Measurements from ENCODE around the gene TCF7L1. TPM values are rescaled to one million over a fixed set of nuclear protein-coding genes. Genes with fewer than 3 reads are reported as not detected.
A peak's percentile ranks its signal among the peaks of the same experiment; 100 is the strongest.

TCF7L1 gene
- total RNA-seq, 2 experiments from 2014 or later, result not detected

- H3K36me3 Mint-ChIP-seq (ENCODE audit: low read depth), result peaks cover 59% of the 10 kb centered on the region
- CTCF ChIA-PET, result interaction anchor here (0.7 to 1.7 kb wide), 4 partner anchors 26 to 283 kb away, joined by 3 read pairs; partner anchors contain the start of gene TGOLN2
- no peaks in the 10 kb centered on the region for H3K9me3 ChIP-seq (ENCODE audit: control insufficient read depth in 1 of 2, insufficient read depth in 1 of 2, low read length in 2 of 2)
- no peaks in the 10 kb centered on the region for H3K27me3 Mint-ChIP-seq
- peak within 1 kb of the TSS; percentile 75 for H3K27ac ChIP-seq (ENCODE audit: low read depth in 1 of 2, low read length in 2 of 2)
- H3K4me3 ChIP-seq (ENCODE audit: low read length), result peak within 1 kb of the TSS; percentile 68
- H3K27ac Mint-ChIP-seq, result peak within 1 kb of the TSS; percentile 94
- H3K9me3 Mint-ChIP-seq, result no peaks in the 10 kb centered on the region
- H3K27me3 ChIP-seq (ENCODE audit: control insufficient read depth in 1 of 2, insufficient read depth in 2 of 2, low read length in 2 of 2), result no peaks in the 10 kb centered on the region
- peak; percentile 89 to 99 (median 94) for DNase-seq
- H3K36me3 ChIP-seq (ENCODE audit: insufficient read depth, low read length), result peaks cover 52% of the 10 kb centered on the region
- POLR2A ChIA-PET, result interaction anchor here (0.5 to 5.1 kb wide), 39 partner anchors 8 to 1087 kb away, joined by 3 to 216 read pairs (median 4); partner anchors contain the start of genes C2orf68, GGCX, KDM3A and MAT2A
- H3K4me1 Mint-ChIP-seq (ENCODE audit: low read depth), result peaks cover 63% of the 10 kb centered on the region
- peak; percentile 98 for ATAC-seq (ENCODE audit: poor library complexity)
- TF ChIP-seq, protein P1, sequence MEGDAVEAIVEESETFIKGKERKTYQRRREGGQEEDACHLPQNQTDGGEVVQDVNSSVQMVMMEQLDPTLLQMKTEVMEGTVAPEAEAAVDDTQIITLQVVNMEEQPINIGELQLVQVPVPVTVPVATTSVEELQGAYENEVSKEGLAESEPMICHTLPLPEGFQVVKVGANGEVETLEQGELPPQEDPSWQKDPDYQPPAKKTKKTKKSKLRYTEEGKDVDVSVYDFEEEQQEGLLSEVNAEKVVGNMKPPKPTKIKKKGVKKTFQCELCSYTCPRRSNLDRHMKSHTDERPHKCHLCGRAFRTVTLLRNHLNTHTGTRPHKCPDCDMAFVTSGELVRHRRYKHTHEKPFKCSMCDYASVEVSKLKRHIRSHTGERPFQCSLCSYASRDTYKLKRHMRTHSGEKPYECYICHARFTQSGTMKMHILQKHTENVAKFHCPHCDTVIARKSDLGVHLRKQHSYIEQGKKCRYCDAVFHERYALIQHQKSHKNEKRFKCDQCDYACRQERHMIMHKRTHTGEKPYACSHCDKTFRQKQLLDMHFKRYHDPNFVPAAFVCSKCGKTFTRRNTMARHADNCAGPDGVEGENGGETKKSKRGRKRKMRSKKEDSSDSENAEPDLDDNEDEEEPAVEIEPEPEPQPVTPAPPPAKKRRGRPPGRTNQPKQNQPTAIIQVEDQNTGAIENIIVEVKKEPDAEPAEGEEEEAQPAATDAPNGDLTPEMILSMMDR (IDR thresholded peaks at IDR 0.05), result no peak
- intact Hi-C loops (cut with DNase I, micrococcal nuclease), result loop anchor here (1.0 to 10.0 kb wide), 6 partner anchors 26 to 263 kb away; partner anchors contain the start of genes CAPG (in 2 of the 2), MAT2A (in 1 of the 2), SH2D6 (in 1 of the 2) and USP39 (in 1 of the 2)
- peak within 1 kb of the TSS; percentile 99 for H3K4me3 Mint-ChIP-seq
- peaks cover 44% of the 10 kb centered on the region for H3K4me1 ChIP-seq (ENCODE audit: insufficient read depth, low read length)
Measured at GRCh38 chr2:85354286-85355072, 221.3 kb downstream of the TCF7L1 start, which contains the start of the genes ELMOD3 and RETSAT. TSS of gene ELMOD3 (plus strand) at chr2:85354769. CDS start at chr2:85357199, 2,430 bp downstream. TSS of gene RETSAT (minus strand) at chr2:85354528. CDS start at chr2:85354507, 21 bp downstream.

- DNase-seq (no peak), ATAC-seq (ENCODE audit: poor library complexity) (peak; percentile 6)
- intact Hi-C loops (cut with DNase I, micrococcal nuclease), result loop anchor here (2.0 to 10.0 kb wide), 3 partner anchors 57 to 66 kb away; partner anchors contain the start of genes CAPG (in 2 of the 2) and SH2D6 (in 1 of the 2)
- ChIA-PET CTCF (interaction anchor here (1.6 to 1.7 kb wide), 2 partner anchors 197 to 282 kb away, joined by 3 read pairs; no protein-coding TSS in a partner anchor), POLR2A (interaction anchor here (0.7 to 5.1 kb wide), 29 partner anchors 9 to 1086 kb away, joined by 3 to 216 read pairs (median 6); partner anchors contain the start of genes C2orf68, GGCX, KDM3A and MAT2A)
- peaks cover 63% of the 10 kb centered on the region for H3K4me1 Mint-ChIP-seq (ENCODE audit: low read depth)
- H3K27ac Mint-ChIP-seq, result peak overlapping the region; percentile 94
- Histone ChIP-seq H3K27me3 (ENCODE audit: control insufficient read depth in 1 of 2, insufficient read depth in 2 of 2, low read length in 2 of 2) (no peaks in the 10 kb centered on the region), H3K36me3 (ENCODE audit: insufficient read depth, low read length) (peaks cover 47% of the 10 kb centered on the region), H3K27ac (ENCODE audit: low read depth in 1 of 2, low read length in 2 of 2) (peak overlapping the region; percentile 75), H3K4me1 (ENCODE audit: insufficient read depth, low read length) (peaks cover 44% of the 10 kb centered on the region), H3K4me3 (ENCODE audit: low read length) (peak overlapping the region; percentile 68), H3K9me3 (ENCODE audit: control insufficient read depth in 1 of 2, insufficient read depth in 1 of 2, low read length in 2 of 2) (no peaks in the 10 kb centered on the region)
- TF ChIP-seq, protein P1 (IDR thresholded peaks at IDR 0.05), result no peak
- peaks cover 53% of the 10 kb centered on the region for H3K36me3 Mint-ChIP-seq (ENCODE audit: low read depth)
- no peaks in the 10 kb centered on the region for H3K9me3 Mint-ChIP-seq
- peak overlapping the region; percentile 99 for H3K4me3 Mint-ChIP-seq
- H3K27me3 Mint-ChIP-seq, result no peaks in the 10 kb centered on the region
Measured at GRCh38 chr2:85355073-85355410, 221.8 kb downstream of the TCF7L1 start.

GRCh38 chr2:85355521-85355920, 222.3 kb downstream of the TCF7L1 start:
- Mint-ChIP-seq H3K9me3 (no peaks in the 10 kb centered on the region), H3K27ac (peak overlapping the region; percentile 94), H3K4me3 (peak overlapping the region; percentile 99), H3K27me3 (no peaks in the 10 kb centered on the region), H3K4me1 (ENCODE audit: low read depth) (peaks cover 63% of the 10 kb centered on the region), H3K36me3 (ENCODE audit: low read depth) (peaks cover 51% of the 10 kb centered on the region)
- ChIA-PET CTCF (interaction anchor here (1.6 kb wide), 1 partner anchor 282 kb away, joined by 3 read pairs; no protein-coding TSS in a partner anchor), POLR2A (interaction anchor here (0.7 to 5.1 kb wide), 15 partner anchors 28 to 240 kb away, joined by 3 to 216 read pairs (median 7); partner anchors contain the start of genes GGCX, MAT2A, RNF181 and SH2D6)
- TF ChIP-seq, protein P1 (IDR thresholded peaks at IDR 0.05), result no peak
- Histone ChIP-seq H3K27me3 (ENCODE audit: control insufficient read depth in 1 of 2, insufficient read depth in 2 of 2, low read length in 2 of 2) (no peaks in the 10 kb centered on the region), H3K9me3 (ENCODE audit: control insufficient read depth in 1 of 2, insufficient read depth in 1 of 2, low read length in 2 of 2) (no peaks in the 10 kb centered on the region), H3K27ac (ENCODE audit: low read depth in 1 of 2, low read length in 2 of 2) (peak overlapping the region in 1 of 2 donors; percentile 75), H3K4me1 (ENCODE audit: insufficient read depth, low read length) (peaks cover 44% of the 10 kb centered on the region), H3K36me3 (ENCODE audit: insufficient read depth, low read length) (peaks cover 42% of the 10 kb centered on the region), H3K4me3 (ENCODE audit: low read length) (peak overlapping the region; percentile 68)
- DNase-seq (no peak), ATAC-seq (ENCODE audit: poor library complexity) (no peak)
- intact Hi-C loops (cut with DNase I, micrococcal nuclease), result loop anchor here (2.0 to 10.0 kb wide), 3 partner anchors 57 to 65 kb away; partner anchors contain the start of genes CAPG (in 2 of the 2) and SH2D6 (in 1 of the 2)
